ENCODE measurements around the gene CDK7.

GRCh38 chr5:69305512-69305911 lies 70.8 kb downstream of the CDK7 start:
- no peak for TF ChIP-seq GABPA (IDR thresholded peaks at IDR 0.05; ENCODE audit: low read depth)
- no peak for TF ChIP-seq CTCF (IDR thresholded peaks at IDR 0.05)
- no peak for TF ChIP-seq SMC3 (IDR thresholded peaks at IDR 0.05; ENCODE audit: low read depth, low read length)
- no peak for TF ChIP-seq NRF1 (IDR thresholded peaks at IDR 0.05; ENCODE audit: low read depth, low read length)
- TF ChIP-seq YY1 (IDR thresholded peaks at IDR 0.05; ENCODE audit: low read depth) = no peak

All from SK-N-SH (cell line).